ENCODE results near the gene TMEM52B.

TMEM52B gene

DNA sequence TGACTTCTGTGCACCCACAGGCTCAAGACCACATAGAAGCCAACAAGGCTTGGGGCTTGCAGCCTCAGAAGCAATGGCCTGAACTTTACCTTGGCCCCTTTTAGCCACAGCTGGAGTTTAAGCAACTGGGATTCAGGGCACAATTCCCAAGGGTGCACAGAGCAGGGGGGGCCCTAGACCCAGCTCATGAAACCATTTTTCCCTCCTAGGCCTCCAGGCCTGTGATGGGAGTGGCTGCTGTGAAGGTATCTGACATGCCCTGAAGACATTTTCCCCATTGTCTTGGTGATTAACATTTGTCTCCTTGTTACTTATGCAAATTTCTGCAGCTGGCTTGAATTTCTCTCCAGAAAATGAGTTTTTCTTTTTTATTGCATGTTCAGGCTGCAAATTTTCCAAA lies 55.7 kb downstream of the TMEM52B start:
- TF ChIP-seq, protein P1, sequence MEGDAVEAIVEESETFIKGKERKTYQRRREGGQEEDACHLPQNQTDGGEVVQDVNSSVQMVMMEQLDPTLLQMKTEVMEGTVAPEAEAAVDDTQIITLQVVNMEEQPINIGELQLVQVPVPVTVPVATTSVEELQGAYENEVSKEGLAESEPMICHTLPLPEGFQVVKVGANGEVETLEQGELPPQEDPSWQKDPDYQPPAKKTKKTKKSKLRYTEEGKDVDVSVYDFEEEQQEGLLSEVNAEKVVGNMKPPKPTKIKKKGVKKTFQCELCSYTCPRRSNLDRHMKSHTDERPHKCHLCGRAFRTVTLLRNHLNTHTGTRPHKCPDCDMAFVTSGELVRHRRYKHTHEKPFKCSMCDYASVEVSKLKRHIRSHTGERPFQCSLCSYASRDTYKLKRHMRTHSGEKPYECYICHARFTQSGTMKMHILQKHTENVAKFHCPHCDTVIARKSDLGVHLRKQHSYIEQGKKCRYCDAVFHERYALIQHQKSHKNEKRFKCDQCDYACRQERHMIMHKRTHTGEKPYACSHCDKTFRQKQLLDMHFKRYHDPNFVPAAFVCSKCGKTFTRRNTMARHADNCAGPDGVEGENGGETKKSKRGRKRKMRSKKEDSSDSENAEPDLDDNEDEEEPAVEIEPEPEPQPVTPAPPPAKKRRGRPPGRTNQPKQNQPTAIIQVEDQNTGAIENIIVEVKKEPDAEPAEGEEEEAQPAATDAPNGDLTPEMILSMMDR (conservative IDR thresholded peaks at IDR 0.05; ENCODE audit: low read length), result no peak
- no peak overlapping the region for H3K4me3 ChIP-seq (ENCODE audit: low read length)
- DNase-seq (ENCODE audit: low read depth), result no peak

DNA sequence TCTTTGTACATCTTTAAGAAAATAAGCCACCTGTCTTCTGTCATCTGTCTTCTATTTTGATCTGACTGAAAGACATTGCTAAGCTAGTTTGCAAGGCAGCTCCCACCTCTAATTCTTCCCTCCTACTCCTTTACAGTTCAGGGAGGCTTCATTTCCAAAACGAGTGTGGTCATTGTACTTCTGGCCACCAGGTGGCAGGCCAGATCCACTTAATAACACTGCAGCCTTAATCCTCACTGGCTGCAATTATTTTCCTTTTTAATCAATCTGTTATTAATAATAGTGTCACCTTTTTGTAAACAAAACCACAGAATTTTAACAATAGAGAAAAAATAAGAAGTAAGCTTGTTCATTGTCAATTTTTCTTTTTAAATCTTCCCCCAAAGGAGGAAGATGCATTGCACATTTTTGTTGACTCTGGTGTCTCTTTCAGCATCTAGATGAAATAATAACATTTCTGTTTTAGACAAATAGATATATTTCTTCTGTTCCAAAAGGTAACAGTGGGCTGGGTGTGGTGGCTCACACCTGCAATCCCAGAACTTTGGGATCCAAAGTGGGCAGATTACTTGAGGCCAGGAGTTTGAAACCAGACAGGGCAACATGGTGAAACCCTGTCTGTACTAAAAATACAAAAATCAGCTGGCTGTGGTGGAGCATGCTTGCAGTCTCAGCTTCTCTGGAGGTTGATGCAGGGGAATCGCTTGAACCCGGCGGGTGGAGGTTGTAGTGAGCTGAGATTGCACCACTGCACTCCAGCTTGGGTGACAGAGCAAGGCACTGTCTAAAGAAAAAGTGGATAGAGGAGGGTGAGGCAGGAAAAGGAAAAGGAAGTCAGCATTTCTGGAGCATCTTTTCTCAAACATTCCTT lies 57.2 kb downstream of the TMEM52B start:
- DNase-seq (ENCODE audit: low read depth), result peak; percentile 41
- TF ChIP-seq, protein P1 (conservative IDR thresholded peaks at IDR 0.05; ENCODE audit: low read length), result peak; percentile 92
- H3K4me3 ChIP-seq (ENCODE audit: low read length), result no peak overlapping the region

DNA sequence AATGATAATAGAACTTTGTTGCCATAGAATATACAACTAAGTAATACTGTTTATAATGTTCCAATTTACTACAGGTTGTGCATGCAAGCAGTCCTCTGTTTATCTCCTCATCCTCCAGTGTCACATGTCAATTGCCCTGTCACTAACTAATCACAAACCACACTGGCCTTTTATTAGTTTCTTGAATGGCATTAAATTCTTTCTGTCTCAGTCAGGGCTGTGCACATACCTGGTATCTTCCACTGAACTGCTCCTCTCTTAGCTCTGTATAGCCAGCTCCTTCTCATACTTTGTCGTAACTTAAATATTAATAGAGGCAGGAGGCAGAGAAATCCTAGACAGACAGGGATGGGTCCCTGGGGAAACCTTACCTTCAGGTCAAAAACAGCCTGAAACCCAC lies 57.9 kb downstream of the TMEM52B start:
- no peak overlapping the region for H3K4me3 ChIP-seq (ENCODE audit: low read length)
- no peak for DNase-seq (ENCODE audit: low read depth)
- TF ChIP-seq, protein P1 (conservative IDR thresholded peaks at IDR 0.05; ENCODE audit: low read length), result no peak

DNA sequence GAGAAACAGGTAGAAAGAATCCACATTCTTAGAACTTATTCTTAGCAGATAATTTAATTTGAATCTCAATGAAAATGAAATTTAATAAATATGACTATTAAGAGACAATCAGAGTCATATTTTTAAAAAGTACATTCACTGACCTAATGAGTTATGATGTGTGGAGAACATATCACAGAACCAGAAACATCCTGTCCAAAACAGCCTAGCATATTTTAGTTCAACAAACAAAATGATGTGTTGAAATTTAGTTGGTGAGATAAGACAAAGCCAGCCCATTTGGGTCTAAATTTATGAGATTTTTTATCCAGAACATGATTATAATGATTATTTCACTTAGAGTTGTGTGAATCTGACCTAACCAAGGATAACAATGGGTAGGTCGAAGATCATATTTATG lies 59.7 kb downstream of the TMEM52B start:
- TF ChIP-seq, protein P1 (conservative IDR thresholded peaks at IDR 0.05; ENCODE audit: low read length), result no peak
- no peak overlapping the region for H3K4me3 ChIP-seq (ENCODE audit: low read length)
- no peak for DNase-seq (ENCODE audit: low read depth)

DNA sequence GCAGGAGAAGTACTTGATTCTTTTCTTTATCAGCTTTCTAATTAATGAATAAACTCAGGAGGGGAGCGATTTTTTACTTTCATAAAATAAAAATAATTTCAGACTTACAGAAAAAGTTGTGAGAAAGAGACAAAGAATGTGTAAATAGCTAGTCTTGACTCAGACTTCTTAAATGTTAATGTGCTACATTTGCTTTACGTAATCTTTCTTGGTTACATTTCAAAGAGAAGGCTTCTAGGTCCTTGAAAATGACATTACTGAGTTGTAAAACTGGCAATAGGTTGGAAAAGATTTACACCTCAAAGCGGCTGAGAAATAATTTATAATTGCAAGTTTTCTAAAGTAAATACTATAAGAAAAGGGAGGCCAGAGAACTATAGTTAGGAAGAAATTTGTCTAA lies 62.5 kb downstream of the TMEM52B start:
- TF ChIP-seq, protein P1 (conservative IDR thresholded peaks at IDR 0.05; ENCODE audit: low read length), result no peak
- no peak overlapping the region for H3K4me3 ChIP-seq (ENCODE audit: low read length)
- DNase-seq (ENCODE audit: low read depth), result peak; percentile 12

Data from AG10803 (cell line).